Activated CD4-positive, alpha-beta T cell treated with anti-CD3 and anti-CD28 coated beads, Interleukin-2, amount 50 U/mL, for 48 hours (primary cell): ENCODE results near the gene REEP1.
"Not testable (repeated sequence)": the region's sequence is repeated elsewhere in the genome, so short reads cannot be mapped to it uniquely, and the experiment has no call there.

Experiments
- DNase-seq, 2 experiments: peaks; one replicate each; pipeline ENCODE4 v3.0.0-alpha.2; 2020

Gene REEP1

GRCh38 chr2:86239326-86239725 is 98.1 kb downstream of the REEP1 start:
- no peak for DNase-seq

- DNase-seq, result peak; percentile 35 to 55
Observed at GRCh38 chr2:86238354-86238753, 99.1 kb downstream of the REEP1 start.

GRCh38 chr2:86237172-86237571 is 100.3 kb downstream of the REEP1 start:
- no peak for DNase-seq

- DNase-seq, result no peak
Observed at GRCh38 chr2:86235196-86235980, 102.0 kb downstream of the REEP1 start.

GRCh38 chr2:86234563-86235131 is 102.8 kb downstream of the REEP1 start:
- no peak for DNase-seq

GRCh38 chr2:86233436-86233835 is 104.0 kb downstream of the REEP1 start:
- no peak for DNase-seq

GRCh38 chr2:86232910-86233309 is 104.5 kb downstream of the REEP1 start:
- DNase-seq, result no peak

- DNase-seq, result no peak
Observed at GRCh38 chr2:86232373-86232784, 105.0 kb downstream of the REEP1 start.

- DNase-seq, result no peak
Observed at GRCh38 chr2:86231680-86232372, 105.6 kb downstream of the REEP1 start.

GRCh38 chr2:86230961-86231360 is 106.5 kb downstream of the REEP1 start:
- DNase-seq, result no peak

- no peak for DNase-seq
Observed at GRCh38 chr2:86229221-86229620, 108.2 kb downstream of the REEP1 start.

- not testable (repeated sequence) for DNase-seq
Observed at GRCh38 chr2:86228574-86228973, 108.9 kb downstream of the REEP1 start.

GRCh38 chr2:86227685-86228084 is 109.7 kb downstream of the REEP1 start:
- DNase-seq, result no peak

- no peak for DNase-seq
Observed at GRCh38 chr2:86226636-86227520, 110.5 kb downstream of the REEP1 start.

GRCh38 chr2:86226070-86226469 is 111.4 kb downstream of the REEP1 start:
- no peak for DNase-seq

- peak; percentile 53 to 54 for DNase-seq
Observed at GRCh38 chr2:86225581-86225980, 111.8 kb downstream of the REEP1 start.

GRCh38 chr2:86224645-86225355 is 112.6 kb downstream of the REEP1 start:
- DNase-seq, result no peak

- no peak for DNase-seq
Observed at GRCh38 chr2:86223927-86224560, 113.4 kb downstream of the REEP1 start.

GRCh38 chr2:86223140-86223926 is 114.1 kb downstream of the REEP1 start:
- DNase-seq, result no peak

GRCh38 chr2:86221066-86221684 is 116.3 kb downstream of the REEP1 start:
- DNase-seq, result peak; percentile 67 to 75
